SK-N-SH (cell line): Measurements from ENCODE around the gene SETD3. TPM values are rescaled to one million over a fixed set of nuclear protein-coding genes. Genes with fewer than 3 reads are reported as not detected.

ENCODE experiments used
- CTCF ChIA-PET: fragments of 300-600, 350-600 bp; formaldehyde crosslinking; extraction: SDS; loops from one replicate; lab custom pipeline; 2021; lab: Yijun Ruan, JAX
- POLR2A ChIA-PET: fragments of 350-600 bp; sonication (Branson Sonifier 250); formaldehyde crosslinking; extraction: SDS; loops from one replicate; lab custom pipeline; 2020; ENCODE audit warnings: antibody characterized with exemption, inconsistent platforms; lab: Yijun Ruan, JAX
- DNase-seq: peaks from one replicate; pipeline ENCODE4 v3.0.0; 2012
- H2AFZ ChIP-seq: fragments of 200-600 bp; sonication (generic); 2 replicates; pipeline ENCODE4 v1.8.1; 2016; ENCODE audit warnings: antibody characterized with exemption, mild to moderate bottlenecking, low read depth
- H3F3A ChIP-seq: fragments of 200-600 bp; sonication (generic); replicated peaks from 2 replicates; pipeline ENCODE3; 2016; ENCODE audit warnings: antibody characterized with exemption, mild to moderate bottlenecking; ENCODE audit not compliant: insufficient read depth
- H3K27ac ChIP-seq, 2 experiments: fragments of 200-500 bp in 1 of 2; fragments of 200-600 bp in 1 of 2; sonication (Bioruptor generic) in 1 of 2; sonication (generic), shearing (Covaris generic) in 1 of 2; 2 replicates each; pipeline versions ENCODE4 v1.5.1 to v1.6.1; 2014 to 2016; ENCODE audit warnings: low read depth in 2 of 2, inconsistent platforms in 1 of 2, low read length in 1 of 2, mild to moderate bottlenecking in 1 of 2, mixed read lengths in 1 of 2
- H3K27me3 ChIP-seq: fragments of 200-600 bp; sonication (generic), shearing (Covaris generic); 2 replicates; pipeline ENCODE4 v1.6.1; 2016; ENCODE audit warnings: mixed run types; ENCODE audit not compliant: insufficient read depth
- H3K36me3 ChIP-seq, 2 experiments: fragments of 200-500 bp in 1 of 2; fragments of 200-600 bp in 1 of 2; sonication (Bioruptor generic) in 1 of 2; sonication (generic) in 1 of 2; replicated peaks in 1 of 2; 2 replicates each; pipeline versions ENCODE3 to v1.5.1; 2014 to 2016; ENCODE audit warnings: low read length in 1 of 2, mild to moderate bottlenecking in 1 of 2; ENCODE audit not compliant: insufficient read depth in 2 of 2, control insufficient read depth in 1 of 2
- H3K4me1 ChIP-seq, 2 experiments: fragments of 200-500 bp in 1 of 2; fragments of 200-600 bp in 1 of 2; sonication (Bioruptor generic) in 1 of 2; sonication (generic), shearing (Covaris generic) in 1 of 2; 2 replicates each; pipeline versions ENCODE4 v1.5.1 to v1.6.1; 2014 to 2016; ENCODE audit warnings: low read depth in 1 of 2, low read length in 1 of 2, mixed run types in 1 of 2; ENCODE audit not compliant: insufficient read depth in 2 of 2, control insufficient read depth in 1 of 2
- H3K4me2 ChIP-seq: fragments of 200-600 bp; sonication (generic), shearing (Covaris generic); 2 replicates; pipeline ENCODE4 v1.6.1; 2017; ENCODE audit warnings: mixed run types
- H3K4me3 ChIP-seq, 2 experiments: fragments of 200-500 bp in 1 of 2; fragments of 200-600 bp in 1 of 2; sonication (Bioruptor generic) in 1 of 2; sonication (generic), shearing (Covaris generic) in 1 of 2; 2 replicates each; pipeline versions ENCODE4 v1.5.1 to v1.8.1; 2014 to 2016; ENCODE audit warnings: low read depth in 2 of 2, inconsistent platforms in 1 of 2, low read length in 1 of 2, mild to moderate bottlenecking in 1 of 2, mixed read lengths in 1 of 2, moderate library complexity in 1 of 2
- H3K79me2 ChIP-seq: fragments of 200-600 bp; sonication (generic); 2 replicates; pipeline ENCODE4 v1.8.1; 2017; ENCODE audit warnings: mild to moderate bottlenecking; ENCODE audit not compliant: insufficient read depth
- H3K9ac ChIP-seq: fragments of 200-600 bp; sonication (generic); 2 replicates; pipeline ENCODE4 v1.6.1; 2017; ENCODE audit warnings: mixed run types
- H3K9me2 ChIP-seq: fragments of 200-600 bp; sonication (generic); 2 replicates; pipeline ENCODE4 v1.6.1; 2017; ENCODE audit warnings: mixed run types
- H3K9me3 ChIP-seq: fragments of 200-600 bp; sonication (generic); 2 replicates; pipeline ENCODE4 v1.6.1; 2017; ENCODE audit warnings: mixed run types, mild to moderate bottlenecking, moderate library complexity
- H4K20me1 ChIP-seq: fragments of 200-600 bp; sonication (generic); 2 replicates; pipeline ENCODE4 v1.6.1; 2017; ENCODE audit warnings: mild to moderate bottlenecking, mixed run types; ENCODE audit not compliant: insufficient read depth
- CHD2 ChIP-seq: fragments of 150-350 bp; IDR thresholded peaks from 2 replicates; pipeline ENCODE4 v1.6.1; 2018; ENCODE audit warnings: low read length; ENCODE audit not compliant: partially characterized antibody
- CTCF ChIP-seq: fragments of 200-600 bp; sonication (generic); IDR thresholded peaks from 2 replicates; pipeline ENCODE4 v1.6.1; 2017; ENCODE audit warnings: antibody characterized with exemption, mild to moderate bottlenecking, moderate library complexity
- ELF1 ChIP-seq: IDR thresholded peaks from 2 replicates; pipeline ENCODE4 v1.4.0; 2012
- EP300 ChIP-seq, 2 experiments: IDR thresholded peaks; 2 replicates each; pipeline versions ENCODE4 v1.4.0 to v1.6.1; 2012; ENCODE audit warnings: borderline replicate concordance in 1 of 2, low read depth in 1 of 2, low read length in 1 of 2
- FOSL2 ChIP-seq: IDR thresholded peaks from 2 replicates; pipeline ENCODE4 v1.4.0; 2012; ENCODE audit warnings: low read depth, mild to moderate bottlenecking, moderate library complexity, borderline replicate concordance
- FOXJ3 ChIP-seq: sonication (generic); formaldehyde crosslinking; IDR thresholded peaks from 2 replicates; pipeline ENCODE4 v1.5.1; 2020; ENCODE audit warnings: mild to moderate bottlenecking, missing genetic modification reagents
- FOXM1 ChIP-seq: IDR thresholded peaks from 2 replicates; pipeline ENCODE4 v1.4.0; 2012; ENCODE audit warnings: low read depth, mild to moderate bottlenecking
- GABPA ChIP-seq: IDR thresholded peaks from 2 replicates; pipeline ENCODE4 v1.4.0; 2012; ENCODE audit warnings: low read depth, mild to moderate bottlenecking
- JUND ChIP-seq: IDR thresholded peaks from 2 replicates; pipeline ENCODE4 v1.4.0; 2012
- MEF2A ChIP-seq: IDR thresholded peaks from 2 replicates; pipeline ENCODE4 v1.4.0; 2012; ENCODE audit warnings: low read depth, borderline replicate concordance
- MXI1 ChIP-seq: IDR thresholded peaks from 2 replicates; pipeline ENCODE4 v1.6.1; 2012; ENCODE audit warnings: mild to moderate bottlenecking, low read depth, low read length, improper control_type of control experiment
- NFIC ChIP-seq: IDR thresholded peaks from 2 replicates; pipeline ENCODE4 v1.4.0; 2012; ENCODE audit warnings: borderline replicate concordance
- NRF1 ChIP-seq: IDR thresholded peaks from 2 replicates; pipeline ENCODE4 v1.6.1; 2012; ENCODE audit warnings: low read depth, mild to moderate bottlenecking, low read length
- RCOR1 ChIP-seq: fragments of 150-350 bp; IDR thresholded peaks from 2 replicates; pipeline ENCODE4 v1.6.1; 2017; ENCODE audit warnings: antibody characterized with exemption, low read length
- RXRA ChIP-seq: IDR thresholded peaks from 2 replicates; pipeline ENCODE4 v1.4.0; 2012; ENCODE audit warnings: low read depth, mild to moderate bottlenecking, borderline replicate concordance
- SIN3A ChIP-seq: IDR thresholded peaks from 2 replicates; pipeline ENCODE4 v1.6.1; 2012; ENCODE audit warnings: low read depth, mild to moderate bottlenecking, low read length, moderate library complexity, borderline replicate concordance
- SMC3 ChIP-seq: IDR thresholded peaks from 2 replicates; pipeline ENCODE4 v1.6.1; 2012; ENCODE audit warnings: low read depth, low read length, improper control_type of control experiment
- TEAD4 ChIP-seq: IDR thresholded peaks from 2 replicates; pipeline ENCODE4 v1.4.0; 2012; ENCODE audit warnings: mild to moderate bottlenecking, borderline replicate concordance; ENCODE audit not compliant: insufficient read depth
- USF2 ChIP-seq: fragments of 150-350 bp; IDR thresholded peaks from 2 replicates; pipeline ENCODE4 v1.6.1; 2017; ENCODE audit warnings: antibody characterized with exemption, low read length, low read depth, borderline replicate concordance
- ZBTB33 ChIP-seq: IDR thresholded peaks from 2 replicates; pipeline ENCODE4 v1.4.0; 2012; ENCODE audit warnings: low read depth, borderline replicate concordance
- WGBS: methylation state at CpG from one replicate; pipeline ENCODE4 v1.1.6; 2017; ENCODE audit warnings: low lambda C conversion rate; 5-methylcytosine and 5-hydroxymethylcytosine counted together
- polyA plus RNA-seq, 3 experiments: library from polyadenylated mRNA; depleted of rRNA; stranded (reverse); fragments of >200 nt; gene quantifications; 2 replicates each; pipeline ENCODE4 v1.2.3, GENCODE V29; 2012

The SETD3 gene
- polyA plus RNA-seq, 1 of the 3 experiments (the other 2 are of a cell fraction): 19.1 TPM

GRCh38 chr14:99508896-99509629 lies 28.4 kb upstream of the SETD3 start:
- H3K79me2 ChIP-seq: no peaks in the 10 kb centered on the region
- DNase-seq: no peak
- H2AFZ ChIP-seq: no peak overlapping the region
- H3K36me3 ChIP-seq: peaks cover 42 to 73% of the 10 kb centered on the region in 2 experiments
- no peak overlapping the region for H3K9ac ChIP-seq
- WGBS: 91% methylated on average over 16 of the region's 23 CpGs
- no peaks in the 10 kb centered on the region for H3K27me3 ChIP-seq
- no peaks in the 10 kb centered on the region for H3K9me2 ChIP-seq
- ChIA-PET CTCF (no interaction called here), POLR2A (no interaction called here)
- TF ChIP-seq EP300 (IDR thresholded peaks at IDR 0.05; ENCODE audit: borderline replicate concordance in 1 of 2, low read depth in 1 of 2, low read length in 1 of 2) (no peak), MXI1 (no peak), RXRA (no peak), NRF1 (no peak), TEAD4 (no peak), FOXJ3 (CRISPR knock-in tag) (no peak), USF2 (no peak), FOSL2 (no peak), SMC3 (no peak), ELF1 (no peak), MEF2A (no peak), CHD2 (no peak), RCOR1 (no peak)
- H3F3A ChIP-seq: peaks cover 13% of the 10 kb centered on the region
- no peaks in the 10 kb centered on the region for H3K9me3 ChIP-seq
- no peak overlapping the region for H3K4me3 ChIP-seq
- 0 out of 2 replicates have a peak, but pooled peaks cover 13% of the 10 kb centered on the region for H4K20me1 ChIP-seq
- H3K4me2 ChIP-seq: no peak overlapping the region
- no peaks in the 10 kb centered on the region; a peak in 1 of 4 replicates for H3K4me1 ChIP-seq
- no peak overlapping the region for H3K27ac ChIP-seq

GRCh38 chr14:99507860-99508640 lies 27.4 kb upstream of the SETD3 start:
- H3K27ac ChIP-seq: no peak overlapping the region
- DNase-seq: no peak
- no peak overlapping the region for H3K4me2 ChIP-seq
- POLR2A ChIA-PET: no interaction called here
- H3K9ac ChIP-seq: no peak overlapping the region
- no peaks in the 10 kb centered on the region for H3K79me2 ChIP-seq
- peaks cover 52 to 74% of the 10 kb centered on the region in 2 experiments for H3K36me3 ChIP-seq
- peaks cover 13% of the 10 kb centered on the region for H3F3A ChIP-seq
- H3K9me3 ChIP-seq: no peaks in the 10 kb centered on the region
- H2AFZ ChIP-seq: no peak overlapping the region
- H3K9me2 ChIP-seq: no peaks in the 10 kb centered on the region
- H3K4me1 ChIP-seq: no peaks in the 10 kb centered on the region; a peak in 1 of 4 replicates
- H3K27me3 ChIP-seq: no peaks in the 10 kb centered on the region
- no peak overlapping the region for H3K4me3 ChIP-seq
- 0 out of 2 replicates have a peak, but pooled peaks cover 13% of the 10 kb centered on the region for H4K20me1 ChIP-seq
- CTCF ChIA-PET: interaction anchor here (0.6 kb wide), 1 partner anchor 439 kb away, joined by 3 read pairs; no protein-coding TSS in a partner anchor
- 97% methylated on average over 7 of the region's 13 CpGs for WGBS
- TF ChIP-seq FOSL2 (no peak), NFIC (no peak), GABPA (no peak), JUND (no peak), USF2 (no peak), FOXJ3 (CRISPR knock-in tag) (no peak), RXRA (no peak), CTCF (no peak), ZBTB33 (no peak), EP300 (IDR thresholded peaks at IDR 0.05; ENCODE audit: borderline replicate concordance in 1 of 2, low read depth in 1 of 2, low read length in 1 of 2) (no peak), SIN3A (no peak), FOXM1 (no peak), SMC3 (no peak)
